HCT116 (cell line): ENCODE data around the gene HEG1. TPM values are rescaled to one million over a fixed set of nuclear protein-coding genes. Genes with fewer than 3 reads are reported as not detected.

Experiments used
- ATAC-seq: fragments of 200-7000 bp; cut with Tn5 transposase; 2 replicates; pipeline ENCODE4 v1.9.1; 2020; ENCODE audit warnings: mild to moderate bottlenecking, moderate library complexity
- BruUV-seq: library from RNA; stranded (reverse); fragments of 400-500 nt; replicated peaks from 2 replicates; lab custom pipeline; 2021; lab: Mats Ljungman, UMichigan
- CTCF ChIA-PET: fragments of 300-600 bp; sonication (Branson Sonifier 250); formaldehyde crosslinking; loops from one replicate; lab custom pipeline; 2021; ENCODE audit warnings: antibody characterized with exemption; lab: Charles Lee
- POLR2A ChIA-PET: fragments of 300-600, 350-600 bp; sonication (Branson Sonifier 250); formaldehyde crosslinking; loops from one replicate; lab custom pipeline; 2021; ENCODE audit warnings: antibody characterized with exemption; lab: Charles Lee
- RAD21 ChIA-PET, 2 experiments: fragments of 300-600 bp; sonication (Branson Sonifier 250); formaldehyde crosslinking; loops; one replicate each; lab custom pipeline; 2023; ENCODE audit warnings: low total read pairs in 2 of 2; ENCODE audit not compliant: uncharacterized antibody in 2 of 2, unreplicated experiment in 2 of 2, low non-redundant PET in 1 of 2; lab: Charles Lee
- DNase-seq: peaks from one replicate; pipeline ENCODE4 v3.0.0-alpha.2; 2010; ENCODE audit warnings: low read depth, low spot score
- H2AFZ ChIP-seq: fragments of 200-600 bp; shearing (Covaris generic), sonication (generic); 2 replicates; pipeline ENCODE4 v1.6.1; 2017; ENCODE audit warnings: low read depth, mixed run types, mixed read lengths, antibody characterized with exemption, low read length; ENCODE audit not compliant: poor library complexity, severe bottlenecking
- H3K27ac ChIP-seq: 2 replicates; pipeline ENCODE4 v1.5.1; 2012; ENCODE audit warnings: low read depth, low read length
- H3K27me3 ChIP-seq: fragments of 200-600 bp; sonication (generic); 2 replicates; pipeline ENCODE4 v1.6.1; 2016; ENCODE audit warnings: mixed run types, low read length, mixed read lengths; ENCODE audit not compliant: insufficient read depth
- H3K36me3 ChIP-seq, 2 experiments: fragments of 200-500 bp in 1 of 2; fragments of 200-600 bp in 1 of 2; sonication (Bioruptor generic) in 1 of 2; sonication (generic) in 1 of 2; 2 replicates each; pipeline versions ENCODE4 v1.5.1 to v1.6.1; 2014 to 2016; ENCODE audit warnings: low read length in 2 of 2, inconsistent platforms in 1 of 2, mixed read lengths in 1 of 2, mixed run types in 1 of 2; ENCODE audit not compliant: insufficient read depth in 2 of 2, control insufficient read depth in 1 of 2
- H3K4me1 ChIP-seq, 2 experiments: fragments of 200-600 bp in 1 of 2; sonication (generic) in 1 of 2; 2 replicates each; pipeline versions ENCODE4 v1.5.1 to v1.6.1; 2012 to 2017; ENCODE audit warnings: low read length in 2 of 2, inconsistent platforms in 1 of 2, mild to moderate bottlenecking in 1 of 2, mixed read lengths in 1 of 2, mixed run types in 1 of 2, moderate library complexity in 1 of 2; ENCODE audit not compliant: insufficient read depth in 2 of 2, control insufficient read depth in 1 of 2
- H3K4me2 ChIP-seq: fragments of 200-600 bp; sonication (generic); 2 replicates; pipeline ENCODE4 v1.6.1; 2017; ENCODE audit warnings: mixed run types, low read length, mixed read lengths
- H3K4me3 ChIP-seq, 2 experiments: fragments of 200-600 bp in 1 of 2; sonication (generic) in 1 of 2; replicated peaks in 1 of 2; 2 replicates each; pipeline ENCODE4 v1.5.1; 2011 to 2016; ENCODE audit warnings: low read length in 2 of 2, control low read depth in 1 of 2, low read depth in 1 of 2, mild to moderate bottlenecking in 1 of 2, mixed read lengths in 1 of 2, mixed run types in 1 of 2
- H3K79me2 ChIP-seq: fragments of 200-600 bp; sonication (generic); 2 replicates; pipeline ENCODE4 v1.6.1; 2017; ENCODE audit warnings: mild to moderate bottlenecking, mixed run types, low read length, moderate library complexity, mixed read lengths; ENCODE audit not compliant: insufficient read depth
- H3K9ac ChIP-seq: fragments of 200-600 bp; sonication (generic); 2 replicates; pipeline ENCODE4 v1.6.1; 2016; ENCODE audit warnings: low read length, mixed read lengths
- H3K9me2 ChIP-seq: fragments of 200-600 bp; sonication (generic), shearing (Covaris generic); 2 replicates; pipeline ENCODE4 v1.6.1; 2017; ENCODE audit warnings: mixed run types, mild to moderate bottlenecking, moderate library complexity; ENCODE audit not compliant: insufficient read depth
- H3K9me3 ChIP-seq, 2 experiments: fragments of 200-500 bp in 1 of 2; fragments of 200-600 bp in 1 of 2; sonication (Bioruptor generic) in 1 of 2; sonication (generic) in 1 of 2; 2 replicates each; pipeline ENCODE4 v1.6.1; 2014 to 2017; ENCODE audit warnings: low read length in 2 of 2, mixed read lengths in 2 of 2, inconsistent platforms in 1 of 2, low read depth in 1 of 2, mild to moderate bottlenecking in 1 of 2, mixed run types in 1 of 2, moderate library complexity in 1 of 2; ENCODE audit not compliant: control insufficient read depth in 1 of 2, insufficient read depth in 1 of 2
- H4K20me1 ChIP-seq: fragments of 200-600 bp; sonication (generic), shearing (Covaris generic); 2 replicates; pipeline ENCODE4 v1.6.1; 2017; ENCODE audit warnings: mixed run types, mild to moderate bottlenecking, moderate library complexity; ENCODE audit not compliant: insufficient read depth
- CBX3 ChIP-seq: IDR thresholded peaks from 2 replicates; pipeline ENCODE4 v1.6.1; 2012; ENCODE audit warnings: low read depth
- EGR1 ChIP-seq: IDR thresholded peaks from 2 replicates; pipeline ENCODE4 v1.6.1; 2012; ENCODE audit warnings: low read depth
- ELF1 ChIP-seq: IDR thresholded peaks from 2 replicates; pipeline ENCODE4 v1.6.1; 2012; ENCODE audit warnings: low read depth, borderline replicate concordance
- EZH2 ChIP-seq: fragments of 200-600 bp; sonication (generic); IDR thresholded peaks from 2 replicates; pipeline ENCODE4 v1.6.1; 2017; ENCODE audit warnings: antibody characterized with exemption, mixed run types
- EZH2phosphoT487 ChIP-seq: fragments of 200-600 bp; IDR thresholded peaks from 2 replicates; pipeline ENCODE4 v1.6.1; 2018; ENCODE audit warnings: antibody characterized with exemption, borderline replicate concordance
- FOSL1 ChIP-seq: IDR thresholded peaks from 2 replicates; pipeline ENCODE4 v1.6.1; 2012; ENCODE audit warnings: low read depth
- POLR2A ChIP-seq: IDR thresholded peaks from 2 replicates; pipeline ENCODE4 v1.7.0; 2011; ENCODE audit warnings: borderline replicate concordance; ENCODE audit not compliant: insufficient read depth, insufficient read length; ENCODE audit errors: extremely low read depth
- RAD21 ChIP-seq: IDR thresholded peaks from 2 replicates; pipeline ENCODE4 v1.6.1; 2012; ENCODE audit warnings: low read depth, mild to moderate bottlenecking
- SIN3A ChIP-seq: IDR thresholded peaks from 2 replicates; pipeline ENCODE4 v1.6.1; 2012; ENCODE audit warnings: low read depth
- SP1 ChIP-seq: IDR thresholded peaks from 2 replicates; pipeline ENCODE4 v1.6.1; 2012; ENCODE audit warnings: low read depth
- YY1 ChIP-seq: IDR thresholded peaks from 2 replicates; pipeline ENCODE4 v1.6.1; 2011; ENCODE audit warnings: low read length, low read depth, moderate library complexity, mild to moderate bottlenecking; ENCODE audit not compliant: insufficient replicate concordance; ENCODE audit errors: extremely low read depth
- ZFX ChIP-seq: fragments of 450-650 bp; IDR thresholded peaks from 2 replicates; pipeline ENCODE4 v1.6.1; 2017
- intact Hi-C: fragments of 100-400 bp; cut with micrococcal nuclease; formaldehyde crosslinking; loops from 2 replicates; pipeline ENCODE4 v1.10.0; 2022
- total RNA-seq: library from RNA; stranded (reverse); gene quantifications from one replicate; pipeline ENCODE4 v1.2.1, GENCODE V29; 2021; ENCODE audit not compliant: unreplicated experiment
- TF ChIP-seq, protein P1 (sequence below): IDR thresholded peaks from 2 replicates; pipeline ENCODE4 v1.6.1; 2012
- TF ChIP-seq, protein P2 (sequence below): IDR thresholded peaks from 2 replicates; pipeline ENCODE4 v1.6.1; 2012
- TF ChIP-seq, protein P3 (sequence below): IDR thresholded peaks from 2 replicates; pipeline ENCODE4 v1.6.1; 2011; ENCODE audit warnings: mild to moderate bottlenecking, low read length, moderate library complexity; ENCODE audit not compliant: insufficient replicate concordance; ENCODE audit errors: extremely low read depth
- TF ChIP-seq, protein P4 (sequence below), 3 experiments: fragments of 200-600 bp in 1 of 3; sonication (generic) in 1 of 3; IDR thresholded peaks in 2 of 3; conservative IDR thresholded peaks in 1 of 3; 2 replicates each; pipeline ENCODE4 v1.5.1; 2012 to 2017; ENCODE audit warnings: low read depth in 2 of 3, low read length in 2 of 3, antibody characterized with exemption in 1 of 3, borderline replicate concordance in 1 of 3, control low read depth in 1 of 3, mild to moderate bottlenecking in 1 of 3, mixed read lengths in 1 of 3, mixed run types in 1 of 3, moderate library complexity in 1 of 3; ENCODE audit not compliant: insufficient read depth in 1 of 3

Gene HEG1
- total RNA-seq, 1 experiment from 2014 or later = 2.6 TPM

DNA sequence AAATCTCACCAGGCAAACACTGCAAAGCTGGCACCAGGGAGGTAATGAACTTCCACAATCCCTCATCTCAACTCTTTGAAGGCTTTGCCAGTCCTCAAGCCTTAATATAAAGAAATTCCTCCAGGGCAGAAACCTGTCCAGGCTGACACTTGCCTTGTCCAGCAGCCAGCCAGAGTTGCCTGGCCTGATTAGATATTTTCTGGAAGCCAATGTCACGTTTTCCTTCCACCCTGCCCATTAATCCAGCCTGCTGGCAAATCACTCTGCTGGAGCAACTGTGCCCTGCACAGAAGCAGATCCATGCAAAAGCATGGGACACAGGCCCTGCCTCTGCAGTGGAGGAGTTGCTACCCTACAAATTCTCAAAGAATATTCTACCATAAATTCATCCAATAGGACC lies 56.5 kb downstream of the HEG1 start:
- no peak overlapping the region for H3K4me3 ChIP-seq
- no peaks in the 10 kb centered on the region for H3K4me1 ChIP-seq
- H3K27ac ChIP-seq = no peak overlapping the region
- CTCF ChIA-PET = no interaction called here
- RAD21 ChIA-PET = no interaction called here
- no peaks in the 10 kb centered on the region for H3K9me3 ChIP-seq
- H3K9ac ChIP-seq = no peak overlapping the region
- BruUV-seq = no TSS peak
- ATAC-seq (no peak), DNase-seq (no peak)
- H3K27me3 ChIP-seq = no peaks in the 10 kb centered on the region
- no peak overlapping the region for H3K4me2 ChIP-seq
- TF ChIP-seq, protein P1, sequence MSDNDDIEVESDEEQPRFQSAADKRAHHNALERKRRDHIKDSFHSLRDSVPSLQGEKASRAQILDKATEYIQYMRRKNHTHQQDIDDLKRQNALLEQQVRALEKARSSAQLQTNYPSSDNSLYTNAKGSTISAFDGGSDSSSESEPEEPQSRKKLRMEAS = no peak
- TF ChIP-seq CBX3 = no peak
- no peak for TF ChIP-seq POLR2A
- no peak for TF ChIP-seq EZH2
- no peak for TF ChIP-seq YY1
- no peak for TF ChIP-seq EGR1
- TF ChIP-seq RAD21 = no peak
- TF ChIP-seq, protein P2, sequence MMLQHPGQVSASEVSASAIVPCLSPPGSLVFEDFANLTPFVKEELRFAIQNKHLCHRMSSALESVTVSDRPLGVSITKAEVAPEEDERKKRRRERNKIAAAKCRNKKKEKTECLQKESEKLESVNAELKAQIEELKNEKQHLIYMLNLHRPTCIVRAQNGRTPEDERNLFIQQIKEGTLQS = no peak
- no peak for TF ChIP-seq ZFX
- TF ChIP-seq, protein P3, sequence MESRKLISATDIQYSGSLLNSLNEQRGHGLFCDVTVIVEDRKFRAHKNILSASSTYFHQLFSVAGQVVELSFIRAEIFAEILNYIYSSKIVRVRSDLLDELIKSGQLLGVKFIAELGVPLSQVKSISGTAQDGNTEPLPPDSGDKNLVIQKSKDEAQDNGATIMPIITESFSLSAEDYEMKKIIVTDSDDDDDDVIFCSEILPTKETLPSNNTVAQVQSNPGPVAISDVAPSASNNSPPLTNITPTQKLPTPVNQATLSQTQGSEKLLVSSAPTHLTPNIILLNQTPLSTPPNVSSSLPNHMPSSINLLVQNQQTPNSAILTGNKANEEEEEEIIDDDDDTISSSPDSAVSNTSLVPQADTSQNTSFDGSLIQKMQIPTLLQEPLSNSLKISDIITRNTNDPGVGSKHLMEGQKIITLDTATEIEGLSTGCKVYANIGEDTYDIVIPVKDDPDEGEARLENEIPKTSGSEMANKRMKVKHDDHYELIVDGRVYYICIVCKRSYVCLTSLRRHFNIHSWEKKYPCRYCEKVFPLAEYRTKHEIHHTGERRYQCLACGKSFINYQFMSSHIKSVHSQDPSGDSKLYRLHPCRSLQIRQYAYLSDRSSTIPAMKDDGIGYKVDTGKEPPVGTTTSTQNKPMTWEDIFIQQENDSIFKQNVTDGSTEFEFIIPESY = no peak
- TF ChIP-seq EZH2phosphoT487 = no peak
- no peak for TF ChIP-seq ELF1
- no peak for TF ChIP-seq SIN3A
- no peak for TF ChIP-seq SP1
- TF ChIP-seq, protein P4, sequence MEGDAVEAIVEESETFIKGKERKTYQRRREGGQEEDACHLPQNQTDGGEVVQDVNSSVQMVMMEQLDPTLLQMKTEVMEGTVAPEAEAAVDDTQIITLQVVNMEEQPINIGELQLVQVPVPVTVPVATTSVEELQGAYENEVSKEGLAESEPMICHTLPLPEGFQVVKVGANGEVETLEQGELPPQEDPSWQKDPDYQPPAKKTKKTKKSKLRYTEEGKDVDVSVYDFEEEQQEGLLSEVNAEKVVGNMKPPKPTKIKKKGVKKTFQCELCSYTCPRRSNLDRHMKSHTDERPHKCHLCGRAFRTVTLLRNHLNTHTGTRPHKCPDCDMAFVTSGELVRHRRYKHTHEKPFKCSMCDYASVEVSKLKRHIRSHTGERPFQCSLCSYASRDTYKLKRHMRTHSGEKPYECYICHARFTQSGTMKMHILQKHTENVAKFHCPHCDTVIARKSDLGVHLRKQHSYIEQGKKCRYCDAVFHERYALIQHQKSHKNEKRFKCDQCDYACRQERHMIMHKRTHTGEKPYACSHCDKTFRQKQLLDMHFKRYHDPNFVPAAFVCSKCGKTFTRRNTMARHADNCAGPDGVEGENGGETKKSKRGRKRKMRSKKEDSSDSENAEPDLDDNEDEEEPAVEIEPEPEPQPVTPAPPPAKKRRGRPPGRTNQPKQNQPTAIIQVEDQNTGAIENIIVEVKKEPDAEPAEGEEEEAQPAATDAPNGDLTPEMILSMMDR (IDR thresholded peaks at IDR 0.05 in 2 of 3, conservative IDR thresholded peaks at IDR 0.05 in 1 of 3; ENCODE audit: borderline replicate concordance in 1 of 3, insufficient read depth in 1 of 3, low read depth in 2 of 3, low read length in 2 of 3) = no peak
- TF ChIP-seq FOSL1 = no peak
- H3K9me2 ChIP-seq = no peaks in the 10 kb centered on the region
- intact Hi-C loops = no loop called here
- H4K20me1 ChIP-seq = no peaks in the 10 kb centered on the region
- H2AFZ ChIP-seq = no peak overlapping the region
- POLR2A ChIA-PET = no interaction called here
- no peaks in the 10 kb centered on the region for H3K36me3 ChIP-seq
- no peaks in the 10 kb centered on the region for H3K79me2 ChIP-seq
